Measurements from ENCODE around the gene PPARG. TPM values are rescaled to one million over a fixed set of nuclear protein-coding genes. Genes with fewer than 3 reads are reported as not detected.
"Not testable (repeated sequence)": the region's sequence is repeated elsewhere in the genome, so short reads cannot be mapped to it uniquely, and the experiment has no call there.

PPARG gene
- polyA plus RNA-seq, 1 donor, result 10.4 TPM

GRCh38 chr3:12278566-12278965 is 10.3 kb upstream of the PPARG start:
- no peaks in the 10 kb centered on the region for H3K9me3 ChIP-seq (ENCODE audit: control insufficient read depth, low read depth, low read length)
- H3K4me3 ChIP-seq (ENCODE audit: low read length), result no peak overlapping the region
- H3K27ac ChIP-seq (ENCODE audit: low read length), result no peak overlapping the region
- no peak for DNase-seq
- WGBS (ENCODE audit: insufficient coverage, low lambda C conversion rate), result no CpG with 5 or more reads among the region's 3 CpGs
- H3K27me3 ChIP-seq (ENCODE audit: control insufficient read depth, insufficient read depth, low read length), result no peaks in the 10 kb centered on the region
- no peaks in the 10 kb centered on the region for H3K4me1 ChIP-seq (ENCODE audit: control insufficient read depth, insufficient read depth, low read length)
- H3K36me3 ChIP-seq (ENCODE audit: control insufficient read depth, insufficient read depth, low read length), result no peaks in the 10 kb centered on the region

- H3K36me3 ChIP-seq (ENCODE audit: control insufficient read depth, insufficient read depth, low read length), result no peaks in the 10 kb centered on the region
- H3K27ac ChIP-seq (ENCODE audit: low read length), result no peak overlapping the region
- DNase-seq, result no peak
- no peaks in the 10 kb centered on the region for H3K4me1 ChIP-seq (ENCODE audit: control insufficient read depth, insufficient read depth, low read length)
- no peaks in the 10 kb centered on the region for H3K27me3 ChIP-seq (ENCODE audit: control insufficient read depth, insufficient read depth, low read length)
- no peaks in the 10 kb centered on the region for H3K9me3 ChIP-seq (ENCODE audit: control insufficient read depth, low read depth, low read length)
- WGBS (ENCODE audit: insufficient coverage, low lambda C conversion rate), result no CpG with 5 or more reads among the region's 10 CpGs
- no peak overlapping the region for H3K4me3 ChIP-seq (ENCODE audit: low read length)
Measured at GRCh38 chr3:12279591-12280326, 9.1 kb upstream of the PPARG start.

- Histone ChIP-seq H3K4me3 (ENCODE audit: low read length) (no peak overlapping the region), H3K36me3 (ENCODE audit: control insufficient read depth, insufficient read depth, low read length) (no peaks in the 10 kb centered on the region), H3K4me1 (ENCODE audit: control insufficient read depth, insufficient read depth, low read length) (no peaks in the 10 kb centered on the region), H3K27me3 (ENCODE audit: control insufficient read depth, insufficient read depth, low read length) (no peaks in the 10 kb centered on the region), H3K27ac (ENCODE audit: low read length) (no peak overlapping the region), H3K9me3 (ENCODE audit: control insufficient read depth, low read depth, low read length) (no peaks in the 10 kb centered on the region)
- 80% methylated on average over 1 of the region's 9 CpGs for WGBS (ENCODE audit: insufficient coverage, low lambda C conversion rate)
- DNase-seq, result no peak
Measured at GRCh38 chr3:12280357-12280806, 8.5 kb upstream of the PPARG start.

- no peaks in the 10 kb centered on the region for H3K36me3 ChIP-seq (ENCODE audit: control insufficient read depth, insufficient read depth, low read length)
- no peaks in the 10 kb centered on the region for H3K4me1 ChIP-seq (ENCODE audit: control insufficient read depth, insufficient read depth, low read length)
- DNase-seq, result no peak
- H3K27ac ChIP-seq (ENCODE audit: low read length), result no peak overlapping the region
- no peak overlapping the region for H3K4me3 ChIP-seq (ENCODE audit: low read length)
- no peaks in the 10 kb centered on the region for H3K9me3 ChIP-seq (ENCODE audit: control insufficient read depth, low read depth, low read length)
- 100% methylated on average over 1 of the region's 2 CpGs for WGBS (ENCODE audit: insufficient coverage, low lambda C conversion rate)
- H3K27me3 ChIP-seq (ENCODE audit: control insufficient read depth, insufficient read depth, low read length), result peaks cover 13% of the 10 kb centered on the region
Measured at GRCh38 chr3:12284591-12284990, 4.3 kb upstream of the PPARG start.

- no peaks in the 10 kb centered on the region for H3K36me3 ChIP-seq (ENCODE audit: control insufficient read depth, insufficient read depth, low read length)
- no CpG with 5 or more reads among the region's 5 CpGs for WGBS (ENCODE audit: insufficient coverage, low lambda C conversion rate)
Measured at GRCh38 chr3:12285003-12285555, 3.8 kb upstream of the PPARG start.

GRCh38 chr3:12285779-12286178 is 3.1 kb upstream of the PPARG start:
- no CpG with 5 or more reads among the region's 7 CpGs for WGBS (ENCODE audit: insufficient coverage, low lambda C conversion rate)
- H3K27me3 ChIP-seq (ENCODE audit: control insufficient read depth, insufficient read depth, low read length), result peaks cover 13% of the 10 kb centered on the region
- not testable (repeated sequence) for H3K27ac ChIP-seq (ENCODE audit: low read length); H3K4me3 ChIP-seq (ENCODE audit: low read length); H3K36me3 ChIP-seq (ENCODE audit: control insufficient read depth, insufficient read depth, low read length); H3K9me3 ChIP-seq (ENCODE audit: control insufficient read depth, low read depth, low read length); H3K4me1 ChIP-seq (ENCODE audit: control insufficient read depth, insufficient read depth, low read length); DNase-seq

More at GRCh38 chr3:12285003-12285555, 3.8 kb upstream of the PPARG start:
- H3K4me1 ChIP-seq (ENCODE audit: control insufficient read depth, insufficient read depth, low read length), result peaks cover 2% of the 10 kb centered on the region
- DNase-seq, result no peak
- no peak overlapping the region for H3K4me3 ChIP-seq (ENCODE audit: low read length)
- no peak overlapping the region for H3K27ac ChIP-seq (ENCODE audit: low read length)
- peaks cover 13% of the 10 kb centered on the region for H3K27me3 ChIP-seq (ENCODE audit: control insufficient read depth, insufficient read depth, low read length)
- no peaks in the 10 kb centered on the region for H3K9me3 ChIP-seq (ENCODE audit: control insufficient read depth, low read depth, low read length)

- no peak overlapping the region for H3K27ac ChIP-seq (ENCODE audit: low read length)
Measured at GRCh38 chr3:12286504-12286903, 2.4 kb upstream of the PPARG start.

GRCh38 chr3:12286927-12287726 is 1.7 kb upstream of the PPARG start:
- no peaks in the 10 kb centered on the region for H3K9me3 ChIP-seq (ENCODE audit: control insufficient read depth, low read depth, low read length)
- H3K27ac ChIP-seq (ENCODE audit: low read length), result no peak overlapping the region
- no peaks in the 10 kb centered on the region for H3K36me3 ChIP-seq (ENCODE audit: control insufficient read depth, insufficient read depth, low read length)
- 60% methylated on average over 2 of the region's 33 CpGs for WGBS (ENCODE audit: insufficient coverage, low lambda C conversion rate)
- H3K4me3 ChIP-seq (ENCODE audit: low read length), result peak overlapping the region; percentile 50
- peaks cover 13% of the 10 kb centered on the region for H3K27me3 ChIP-seq (ENCODE audit: control insufficient read depth, insufficient read depth, low read length)
- H3K4me1 ChIP-seq (ENCODE audit: control insufficient read depth, insufficient read depth, low read length), result peaks cover 2% of the 10 kb centered on the region
- DNase-seq, result peak in 1 of 2 donors; percentile 52

More at GRCh38 chr3:12286504-12286903, 2.4 kb upstream of the PPARG start:
- no peak overlapping the region for H3K4me3 ChIP-seq (ENCODE audit: low read length)
- no CpG with 5 or more reads among the region's 12 CpGs for WGBS (ENCODE audit: insufficient coverage, low lambda C conversion rate)
- DNase-seq, result no peak
- H3K27me3 ChIP-seq (ENCODE audit: control insufficient read depth, insufficient read depth, low read length), result peaks cover 13% of the 10 kb centered on the region
- peaks cover 2% of the 10 kb centered on the region for H3K4me1 ChIP-seq (ENCODE audit: control insufficient read depth, insufficient read depth, low read length)
- H3K36me3 ChIP-seq (ENCODE audit: control insufficient read depth, insufficient read depth, low read length), result no peaks in the 10 kb centered on the region
- no peaks in the 10 kb centered on the region for H3K9me3 ChIP-seq (ENCODE audit: control insufficient read depth, low read depth, low read length)

GRCh38 chr3:12287727-12288181 is 1.1 kb upstream of the PPARG start:
- Histone ChIP-seq H3K27ac (ENCODE audit: low read length) (peak overlapping the region; percentile 19), H3K27me3 (ENCODE audit: control insufficient read depth, insufficient read depth, low read length) (peaks cover 13% of the 10 kb centered on the region)
- WGBS (ENCODE audit: insufficient coverage, low lambda C conversion rate), result no CpG with 5 or more reads among the region's 63 CpGs

GRCh38 chr3:12289524-12289923 is 654 bp downstream of the PPARG start:
- H3K9me3 ChIP-seq (ENCODE audit: control insufficient read depth, low read depth, low read length), result no peaks in the 10 kb centered on the region
- H3K4me3 ChIP-seq (ENCODE audit: low read length), result peak overlapping the region; percentile 84
- WGBS (ENCODE audit: insufficient coverage, low lambda C conversion rate), result 50% methylated on average over 1 of the region's 3 CpGs
- H3K36me3 ChIP-seq (ENCODE audit: control insufficient read depth, insufficient read depth, low read length), result no peaks in the 10 kb centered on the region
- H3K4me1 ChIP-seq (ENCODE audit: control insufficient read depth, insufficient read depth, low read length), result peaks cover 2% of the 10 kb centered on the region
- H3K27ac ChIP-seq (ENCODE audit: low read length), result no peak overlapping the region
- DNase-seq, result peak in 1 of 2 donors; percentile 6
- peaks cover 13% of the 10 kb centered on the region for H3K27me3 ChIP-seq (ENCODE audit: control insufficient read depth, insufficient read depth, low read length)

More at GRCh38 chr3:12287727-12288181, 1.1 kb upstream of the PPARG start:
- peak; percentile 48 to 66 for DNase-seq
- H3K4me3 ChIP-seq (ENCODE audit: low read length), result peak overlapping the region; percentile 84
- H3K9me3 ChIP-seq (ENCODE audit: control insufficient read depth, low read depth, low read length), result no peaks in the 10 kb centered on the region
- H3K36me3 ChIP-seq (ENCODE audit: control insufficient read depth, insufficient read depth, low read length), result no peaks in the 10 kb centered on the region
- peaks cover 2% of the 10 kb centered on the region for H3K4me1 ChIP-seq (ENCODE audit: control insufficient read depth, insufficient read depth, low read length)

Data from large intestine (tissue), 3 donors.